Thymus (tissue), 11 donors: ENCODE data around the gene GKN2. TPM values are rescaled to one million over a fixed set of nuclear protein-coding genes. Genes with fewer than 3 reads are reported as not detected.

Source experiments
- DNase-seq, 9 donors: peaks; one replicate each; pipeline ENCODE4 v3.0.0-alpha.2; 2013; ENCODE audit warnings: low spot score in 9 of 9, low read depth in 6 of 9, missing footprints in 1 of 9
- H3K27ac ChIP-seq, 2 donors: one replicate each; pipeline ENCODE4 v1.5.1; 2013; ENCODE audit warnings: control low read depth in 1 of 2, low read depth in 1 of 2, low read length in 1 of 2, mild to moderate bottlenecking in 1 of 2, moderate library complexity in 1 of 2
- H3K27me3 ChIP-seq, 2 donors: one replicate each; pipeline ENCODE4 v1.5.1; 2013; ENCODE audit warnings: low read length in 1 of 2; ENCODE audit not compliant: control insufficient read depth in 2 of 2, insufficient read depth in 1 of 2
- H3K36me3 ChIP-seq, 2 donors: one replicate each; pipeline ENCODE4 v1.5.1; 2013; ENCODE audit warnings: low read length in 1 of 2, mild to moderate bottlenecking in 1 of 2, moderate library complexity in 1 of 2; ENCODE audit not compliant: control insufficient read depth in 2 of 2, insufficient read depth in 2 of 2
- H3K4me1 ChIP-seq, 2 donors: one replicate each; pipeline ENCODE4 v1.5.1; 2013; ENCODE audit warnings: low read length in 2 of 2; ENCODE audit not compliant: control insufficient read depth in 2 of 2, insufficient read depth in 2 of 2
- H3K4me3 ChIP-seq, 2 donors: one replicate each; pipeline ENCODE4 v1.5.1; 2013; ENCODE audit warnings: low read length in 2 of 2, control low read depth in 1 of 2, mild to moderate bottlenecking in 1 of 2
- H3K9me3 ChIP-seq, 2 donors: one replicate each; pipeline ENCODE4 v1.5.1; 2013; ENCODE audit warnings: low read length in 1 of 2, mild to moderate bottlenecking in 1 of 2; ENCODE audit not compliant: control insufficient read depth in 2 of 2, insufficient read depth in 1 of 2
- WGBS: extraction: QIAGEN DNeasy Blood & Tissue Kit; methylation state at CpG from one replicate; pipeline ENCODE4 v1.1.7; 2013; 5-methylcytosine and 5-hydroxymethylcytosine counted together
- polyA plus RNA-seq: library from polyadenylated mRNA; stranded (reverse); fragments of 200-250 nt; gene quantifications from one replicate; pipeline ENCODE4 v1.2.3, GENCODE V29; 2013
- total RNA-seq: library from RNA; stranded (reverse); fragments of 120-200 nt; gene quantifications from one replicate; pipeline ENCODE4 v1.2.4, GENCODE V29; 2013
- donor health status: healthy.

GKN2 gene
- total and polyA plus RNA-seq, 2 donors: 0.24 to 0.75 TPM

GRCh38 chr2:68987021-68987503, 34.4 kb upstream of the GKN2 start:
- no peaks in the 10 kb centered on the region for H3K4me1 ChIP-seq
- H3K27ac ChIP-seq: no peak overlapping the region
- 96% methylated on average over 5 of the region's 5 CpGs for WGBS
- no peak for DNase-seq
- H3K9me3 ChIP-seq: no peaks in the 10 kb centered on the region
- H3K27me3 ChIP-seq: no peaks in the 10 kb centered on the region
- H3K36me3 ChIP-seq: no peaks in the 10 kb centered on the region
- H3K4me3 ChIP-seq: no peak overlapping the region

- H3K27me3 ChIP-seq: no peaks in the 10 kb centered on the region
- H3K4me3 ChIP-seq: no peak overlapping the region
- no peaks in the 10 kb centered on the region for H3K4me1 ChIP-seq
- 2% methylated on average over 1 of the region's 1 CpG for WGBS
- DNase-seq: no peak
- no peak overlapping the region for H3K27ac ChIP-seq
- H3K36me3 ChIP-seq: no peaks in the 10 kb centered on the region
- H3K9me3 ChIP-seq: no peaks in the 10 kb centered on the region
Observed at GRCh38 chr2:68980956-68981355, 28.3 kb upstream of the GKN2 start.

- H3K27ac ChIP-seq: no peak overlapping the region
- no peak overlapping the region for H3K4me3 ChIP-seq
- no peaks in the 10 kb centered on the region for H3K9me3 ChIP-seq
- WGBS: 97% methylated on average over 3 of the region's 3 CpGs
- no peaks in the 10 kb centered on the region for H3K4me1 ChIP-seq
- H3K36me3 ChIP-seq: no peaks in the 10 kb centered on the region
- DNase-seq: no peak
- H3K27me3 ChIP-seq: no peaks in the 10 kb centered on the region
Observed at GRCh38 chr2:68978098-68978497, 25.4 kb upstream of the GKN2 start.

- Histone ChIP-seq H3K27me3 (no peaks in the 10 kb centered on the region), H3K27ac (no peak overlapping the region), H3K4me3 (no peak overlapping the region), H3K9me3 (no peaks in the 10 kb centered on the region), H3K36me3 (no peaks in the 10 kb centered on the region), H3K4me1 (no peaks in the 10 kb centered on the region)
- WGBS: 94% methylated on average over 4 of the region's 4 CpGs
- no peak for DNase-seq
Observed at GRCh38 chr2:68977453-68977852, 24.8 kb upstream of the GKN2 start.

- no peaks in the 10 kb centered on the region for H3K27me3 ChIP-seq
- H3K36me3 ChIP-seq: no peaks in the 10 kb centered on the region
- H3K27ac ChIP-seq: no peak overlapping the region
- no peak overlapping the region for H3K4me3 ChIP-seq
- H3K4me1 ChIP-seq: no peaks in the 10 kb centered on the region
- WGBS: over 99% methylated on average over 2 of the region's 2 CpGs
- no peak for DNase-seq
- no peaks in the 10 kb centered on the region for H3K9me3 ChIP-seq
Observed at GRCh38 chr2:68975844-68976243, 23.2 kb upstream of the GKN2 start.

- H3K27ac ChIP-seq: no peak overlapping the region
- no peaks in the 10 kb centered on the region for H3K9me3 ChIP-seq
- no peaks in the 10 kb centered on the region for H3K27me3 ChIP-seq
- no peak overlapping the region for H3K4me3 ChIP-seq
- H3K36me3 ChIP-seq: no peaks in the 10 kb centered on the region
- no peaks in the 10 kb centered on the region for H3K4me1 ChIP-seq
- DNase-seq: no peak
- WGBS: 83% methylated on average over 9 of the region's 9 CpGs
Observed at GRCh38 chr2:68974946-68975665, 22.4 kb upstream of the GKN2 start.

- no peak for DNase-seq
- 63% methylated on average over 3 of the region's 3 CpGs for WGBS
- no peaks in the 10 kb centered on the region for H3K4me1 ChIP-seq
- H3K27me3 ChIP-seq: no peaks in the 10 kb centered on the region
- no peak within 1 kb of the TSS for H3K4me3 ChIP-seq
- H3K27ac ChIP-seq: no peak within 1 kb of the TSS
- H3K9me3 ChIP-seq: no peaks in the 10 kb centered on the region
- H3K36me3 ChIP-seq: no peaks in the 10 kb centered on the region
Observed at GRCh38 chr2:68974251-68974650, 21.6 kb upstream of the GKN2 start, which contains the start of gene GKN1. GKN1 (plus strand) TSS chr2:68974636; CDS start chr2:68974678, 42 bp downstream.

- H3K36me3 ChIP-seq: no peaks in the 10 kb centered on the region
- no peak overlapping the region for H3K27ac ChIP-seq
- no peaks in the 10 kb centered on the region for H3K9me3 ChIP-seq
- 87% methylated on average over 5 of the region's 5 CpGs for WGBS
- DNase-seq: no peak
- no peak overlapping the region for H3K4me3 ChIP-seq
- no peaks in the 10 kb centered on the region for H3K27me3 ChIP-seq
- H3K4me1 ChIP-seq: no peaks in the 10 kb centered on the region
Observed at GRCh38 chr2:68971591-68972231, 19.0 kb upstream of the GKN2 start.

- H3K36me3 ChIP-seq: no peaks in the 10 kb centered on the region
- no peaks in the 10 kb centered on the region for H3K9me3 ChIP-seq
- 97% methylated on average over 8 of the region's 8 CpGs for WGBS
- H3K27me3 ChIP-seq: no peaks in the 10 kb centered on the region
- H3K27ac ChIP-seq: no peak overlapping the region
- no peak overlapping the region for H3K4me3 ChIP-seq
- no peak for DNase-seq
- H3K4me1 ChIP-seq: no peaks in the 10 kb centered on the region
Observed at GRCh38 chr2:68970566-68971265, 18.0 kb upstream of the GKN2 start.
